NCI-H2196 (cell line): ENCODE measurements around the gene STAB2.
A peak's percentile ranks its signal among the peaks of the same experiment; 100 is the strongest.
"Not testable (repeated sequence)": the region's sequence is repeated elsewhere in the genome, so short reads cannot be mapped to it uniquely, and the experiment has no call there.

Experiments
- DNase-seq: peaks from one replicate; lab custom pipeline; 2025; ENCODE audit not compliant: unreplicated experiment; lab: John Stamatoyannopoulos, UW

STAB2 gene

GRCh38 chr12:103805655-103806360, 218.7 kb downstream of the STAB2 start:
- no peak for DNase-seq

DNA sequence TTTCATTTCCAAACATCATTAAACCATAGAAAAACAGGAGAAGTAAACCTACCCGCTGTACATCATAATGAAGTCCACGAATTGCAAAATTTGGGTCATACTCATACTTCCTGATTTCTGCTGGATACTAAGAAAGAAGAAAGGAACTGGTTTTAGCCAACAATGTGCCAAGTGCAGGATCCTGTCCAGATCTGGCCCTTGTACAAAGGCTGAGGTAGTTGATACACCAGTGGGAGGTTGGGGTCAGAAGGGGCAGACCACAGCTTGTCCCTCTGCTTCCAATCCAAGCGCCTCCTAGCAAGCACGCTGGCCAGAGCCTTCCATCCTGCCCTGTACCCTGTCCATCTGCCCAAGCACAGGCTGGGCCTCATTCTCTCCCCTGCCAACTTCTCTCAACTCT, 219.7 kb downstream of the STAB2 start:
- DNase-seq: no peak

DNA sequence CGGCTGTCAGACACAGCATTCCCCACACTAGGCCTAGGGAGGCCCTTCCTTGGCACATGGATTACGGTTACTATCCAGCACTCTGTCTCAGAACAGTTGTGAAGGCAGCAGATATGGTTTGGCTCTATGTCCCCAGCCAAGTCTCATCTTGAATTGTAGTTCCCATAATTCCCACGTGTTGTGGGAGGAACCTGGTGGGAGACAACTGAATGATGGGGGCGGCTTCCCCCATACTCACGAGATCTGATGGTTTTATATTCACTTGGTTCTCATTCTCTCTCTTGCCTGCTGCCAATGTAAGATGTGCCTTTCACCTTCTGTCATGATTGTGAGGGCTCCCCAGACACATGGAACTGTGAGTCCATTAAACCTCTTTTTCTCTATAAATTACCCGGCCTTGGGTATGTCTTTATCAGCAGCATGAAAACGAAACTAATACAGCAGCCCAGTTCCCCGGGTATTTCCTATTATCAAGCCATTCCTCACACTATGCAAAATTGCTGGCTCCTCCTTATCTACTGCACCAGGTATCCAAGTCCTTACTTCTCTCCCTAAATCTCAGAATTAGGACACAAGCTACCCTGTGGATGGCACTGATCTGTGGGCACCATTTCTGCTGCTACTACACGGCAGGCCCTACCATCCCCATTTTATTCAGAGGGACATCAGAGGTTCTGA, 220.6 kb downstream of the STAB2 start:
- no peak for DNase-seq

DNA sequence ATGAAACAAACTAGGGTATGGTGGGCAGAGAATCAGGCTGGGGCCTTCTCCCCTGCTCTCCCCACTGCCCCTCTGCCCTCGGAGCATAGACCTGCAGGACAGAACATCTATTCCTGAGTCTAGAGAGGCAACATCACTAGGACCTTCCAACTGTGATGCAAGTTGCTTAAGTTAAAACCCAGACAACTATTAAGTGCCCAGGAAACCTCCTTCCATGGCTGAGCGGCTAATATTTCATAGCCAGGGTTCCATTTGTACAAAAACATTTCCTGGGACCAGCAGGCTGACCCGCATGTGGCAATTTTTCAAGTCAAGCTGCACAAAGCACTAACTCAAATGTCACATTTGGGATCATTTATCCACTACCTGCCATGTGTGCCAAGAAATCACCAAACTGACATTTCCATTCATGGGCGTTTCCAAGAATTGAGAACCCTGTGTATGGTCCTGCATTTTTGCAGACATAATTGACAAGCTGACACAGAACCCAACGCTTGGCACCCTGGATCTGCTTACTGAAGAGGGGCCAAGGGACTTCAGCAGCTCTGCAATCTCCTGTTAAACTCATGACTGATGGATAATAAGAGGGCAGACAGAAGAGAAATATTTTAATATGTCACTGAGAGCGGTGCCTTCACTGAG, 221.3 kb downstream of the STAB2 start:
- DNase-seq: no peak

- no peak for DNase-seq
These were observed 222.1 kb downstream of the STAB2 start for GRCh38 chr12:103809154-103809553.

- DNase-seq: not testable (repeated sequence)
These were observed 222.6 kb downstream of the STAB2 start for GRCh38 chr12:103809639-103810038.

DNA sequence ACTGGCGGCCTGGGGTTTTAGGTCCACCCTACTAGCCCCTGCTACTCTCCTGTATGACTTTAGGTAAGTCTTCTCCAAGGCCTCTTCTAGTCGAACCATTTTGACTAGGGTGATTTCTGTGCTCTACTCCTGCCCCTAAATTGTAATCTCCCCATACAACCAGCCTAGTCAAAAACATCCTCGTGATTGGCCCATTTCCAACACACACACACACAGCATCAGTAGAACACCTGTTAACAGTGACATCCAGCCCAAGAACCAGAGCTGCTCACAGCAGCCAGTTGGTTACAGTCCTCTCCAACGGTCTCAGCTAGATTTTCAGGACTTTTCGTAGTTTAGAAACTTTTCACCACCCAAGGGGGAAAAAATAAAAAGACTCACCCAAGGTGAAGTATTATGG, 223.0 kb downstream of the STAB2 start:
- DNase-seq: no peak

DNA sequence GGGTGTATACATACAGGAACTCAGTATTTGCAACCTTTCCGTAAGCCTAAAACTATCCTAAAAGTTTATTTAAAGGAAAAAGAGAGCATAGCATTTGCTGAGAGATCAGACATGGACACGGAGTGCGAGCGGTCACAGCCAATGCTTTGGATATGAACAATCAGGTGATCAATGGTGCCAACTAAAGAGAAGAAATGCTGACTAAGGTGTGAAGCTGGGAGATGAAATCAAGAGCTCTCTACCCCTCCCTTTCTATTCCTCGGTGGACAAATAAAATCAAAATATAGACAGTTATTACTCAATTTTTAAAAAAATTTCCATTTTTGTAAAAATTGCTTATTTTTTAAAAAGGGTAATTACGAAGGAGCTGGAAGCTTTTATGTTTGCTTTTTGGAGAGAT, 224.7 kb downstream of the STAB2 start:
- no peak for DNase-seq

DNA sequence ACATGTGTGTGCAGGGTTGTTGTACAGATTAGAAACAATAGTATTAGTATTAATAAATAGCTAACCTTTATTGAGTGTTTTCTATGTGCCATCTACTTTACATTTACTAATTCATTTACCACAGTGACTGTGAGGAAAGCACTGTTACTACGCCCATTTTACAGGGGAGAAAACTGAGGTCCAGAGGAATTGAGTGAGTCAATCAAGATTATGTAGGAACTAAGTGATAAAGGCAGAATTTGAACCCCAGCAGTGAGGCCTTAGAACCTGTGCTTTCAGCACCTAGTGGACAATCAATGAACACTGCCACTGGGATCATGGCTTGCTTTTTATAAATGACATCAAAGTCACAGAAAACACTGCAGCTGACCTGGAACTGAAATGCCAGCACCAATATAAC, 225.7 kb downstream of the STAB2 start:
- DNase-seq: no peak

GRCh38 chr12:103813426-103813825, 226.4 kb downstream of the STAB2 start:
- no peak for DNase-seq

DNA sequence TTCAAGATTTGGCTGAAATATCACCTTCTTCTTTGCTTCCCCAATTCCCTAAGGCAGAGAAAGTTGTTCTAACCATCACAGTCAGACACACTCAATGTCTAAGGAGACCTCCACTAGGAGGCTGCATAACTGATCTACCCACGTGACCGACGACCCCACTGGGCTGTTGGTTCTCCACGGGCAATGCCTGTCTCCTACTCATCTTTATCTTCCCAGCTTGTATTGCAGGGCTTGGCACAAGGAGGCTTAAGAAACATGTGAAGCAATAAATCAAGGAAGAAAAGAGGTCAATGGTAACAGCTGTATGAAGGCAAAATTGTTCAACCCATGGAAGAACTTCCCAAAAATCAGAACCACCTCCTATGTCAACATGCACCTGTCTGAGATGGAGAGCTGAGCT, 226.9 kb downstream of the STAB2 start:
- no peak for DNase-seq

DNA sequence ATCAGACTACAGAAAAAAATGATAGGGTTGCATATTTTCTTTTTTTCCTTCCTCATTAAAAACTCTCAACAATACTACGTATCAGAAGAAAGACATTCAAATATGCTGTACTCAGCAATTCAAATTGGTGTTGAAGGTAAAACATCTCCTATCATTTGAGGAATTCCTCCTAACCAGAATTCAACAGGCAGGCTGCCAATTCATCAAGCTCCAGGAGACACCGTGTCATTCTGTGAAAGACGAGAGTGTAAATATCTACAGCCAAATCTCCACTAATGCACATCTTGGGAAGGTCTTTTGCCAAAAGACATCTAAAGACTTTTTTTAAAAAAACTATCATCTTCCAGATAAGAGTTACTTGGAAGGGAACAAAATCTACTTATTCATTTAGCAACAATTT, 227.4 kb downstream of the STAB2 start:
- DNase-seq: peak; percentile 24
